Measurements from ENCODE around the gene TRIM62.

DNA sequence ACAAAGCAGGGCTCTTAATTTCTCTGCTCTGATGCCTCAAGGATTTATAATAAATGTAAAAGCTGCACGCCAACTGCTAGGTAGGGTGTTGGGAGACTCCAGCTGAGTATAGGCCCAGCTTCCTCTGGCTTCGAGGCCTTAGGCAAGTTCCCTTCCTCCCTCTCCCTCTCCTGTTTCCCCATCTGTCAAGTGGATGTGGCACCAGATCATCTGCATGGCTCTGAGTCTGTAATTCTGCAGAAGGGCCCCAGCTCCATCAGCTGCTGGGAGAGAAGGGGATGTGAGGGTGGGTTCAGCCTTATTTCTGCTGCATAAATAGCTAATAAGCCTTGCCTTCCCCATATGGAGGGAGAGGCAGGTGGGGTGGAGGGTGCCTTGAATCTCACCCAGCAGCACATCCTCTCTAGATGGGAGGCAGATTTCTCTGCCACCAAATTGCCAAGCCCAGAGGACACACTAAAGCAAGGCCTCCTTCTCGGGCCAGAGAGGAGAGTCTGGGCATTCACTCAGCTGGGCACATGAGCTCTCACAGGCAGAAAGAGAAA is 3.8 kb downstream of the TRIM62 start:
- no peak for TF ChIP-seq CTCF (IDR thresholded peaks at IDR 0.05)
- TF ChIP-seq EP300 (IDR thresholded peaks at IDR 0.05; ENCODE audit: low read depth), result no peak
- no peak for TF ChIP-seq POLR2AphosphoS5 (IDR thresholded peaks at IDR 0.05)
- no peak for TF ChIP-seq POLR2A (IDR thresholded peaks at IDR 0.05)
